Nephron progenitor cell (in vitro differentiated cells): Measurements from ENCODE around the gene IGFBP4.

Experiments
- DNase-seq: peaks from one replicate; pipeline ENCODE4 v3.0.0; 2021
- H3K27ac Mint-ChIP-seq: 2 replicates; pipeline ENCODE4 v1.8.0; 2021; ENCODE audit warnings: mild to moderate bottlenecking, moderate library complexity, mixed read lengths
- H3K27me3 Mint-ChIP-seq: 2 replicates; pipeline ENCODE4 v1.8.0; 2021; ENCODE audit warnings: mild to moderate bottlenecking, low read depth, mixed read lengths; ENCODE audit not compliant: poor library complexity
- H3K36me3 Mint-ChIP-seq: 2 replicates; pipeline ENCODE4 v1.8.0; 2021; ENCODE audit warnings: low read depth, mixed read lengths
- H3K4me1 Mint-ChIP-seq: 2 replicates; pipeline ENCODE4 v1.8.0; 2021; ENCODE audit warnings: mixed read lengths
- H3K4me3 Mint-ChIP-seq: 2 replicates; pipeline ENCODE4 v1.8.0; 2021; ENCODE audit warnings: mild to moderate bottlenecking, moderate library complexity, mixed read lengths
- H3K9me3 Mint-ChIP-seq: 2 replicates; pipeline ENCODE4 v1.8.0; 2021; ENCODE audit warnings: mild to moderate bottlenecking, moderate library complexity, mixed read lengths
- CTCF ChIP-seq: fragments of 200-600 bp; sonication (generic); IDR thresholded peaks from 2 replicates; pipeline ENCODE4 v1.5.0; 2021; ENCODE audit warnings: antibody characterized with exemption

IGFBP4 gene

GRCh38 chr17:40453881-40454612, 10.8 kb downstream of the IGFBP4 start:
- no peak for TF ChIP-seq CTCF
- H3K4me1 Mint-ChIP-seq = peaks cover 56% of the 10 kb centered on the region
- no peak for DNase-seq
- no peaks in the 10 kb centered on the region for H3K9me3 Mint-ChIP-seq
- peak overlapping the region; percentile 81 for H3K27ac Mint-ChIP-seq
- H3K4me3 Mint-ChIP-seq = no peak overlapping the region
- peaks cover 49% of the 10 kb centered on the region for H3K36me3 Mint-ChIP-seq
- peaks cover 8% of the 10 kb centered on the region for H3K27me3 Mint-ChIP-seq

- Mint-ChIP-seq H3K4me1 (peaks cover 56% of the 10 kb centered on the region), H3K36me3 (peaks cover 51% of the 10 kb centered on the region), H3K4me3 (no peak overlapping the region), H3K9me3 (no peaks in the 10 kb centered on the region), H3K27ac (peak overlapping the region; percentile 81), H3K27me3 (peaks cover 8% of the 10 kb centered on the region)
- DNase-seq = no peak
- no peak for TF ChIP-seq CTCF
These were observed 11.4 kb downstream of the IGFBP4 start for GRCh38 chr17:40454613-40454995.

- no peak for DNase-seq
- peaks cover 61% of the 10 kb centered on the region for H3K4me1 Mint-ChIP-seq
- no peak overlapping the region for H3K4me3 Mint-ChIP-seq
- H3K27me3 Mint-ChIP-seq = peaks cover 5% of the 10 kb centered on the region
- H3K36me3 Mint-ChIP-seq = peaks cover 51% of the 10 kb centered on the region
- no peak overlapping the region for H3K27ac Mint-ChIP-seq
- no peak for TF ChIP-seq CTCF
- H3K9me3 Mint-ChIP-seq = no peaks in the 10 kb centered on the region
These were observed 13.2 kb downstream of the IGFBP4 start for GRCh38 chr17:40456396-40456951.

- Mint-ChIP-seq H3K9me3 (no peaks in the 10 kb centered on the region), H3K4me1 (peaks cover 63% of the 10 kb centered on the region), H3K27me3 (peaks cover 5% of the 10 kb centered on the region), H3K27ac (no peak overlapping the region), H3K36me3 (peaks cover 48% of the 10 kb centered on the region), H3K4me3 (no peak overlapping the region)
- no peak for DNase-seq
- no peak for TF ChIP-seq CTCF
These were observed 14.1 kb downstream of the IGFBP4 start for GRCh38 chr17:40457369-40457768.

GRCh38 chr17:40457964-40458791, 14.9 kb downstream of the IGFBP4 start:
- Mint-ChIP-seq H3K27me3 (peaks cover 5% of the 10 kb centered on the region), H3K4me3 (peak overlapping the region; percentile 8), H3K9me3 (no peaks in the 10 kb centered on the region), H3K36me3 (peaks cover 40% of the 10 kb centered on the region), H3K4me1 (peaks cover 63% of the 10 kb centered on the region), H3K27ac (peak overlapping the region; percentile 82)
- no peak for TF ChIP-seq CTCF
- no peak for DNase-seq
